NB4 (cell line): ENCODE measurements around the gene SPACA7.

Experiments
- DNase-seq: peaks from one replicate; pipeline ENCODE4 v3.0.0; 2010; ENCODE audit warnings: low read depth
- H3K4me3 ChIP-seq: one replicate; pipeline ENCODE4 v1.5.1; 2011; ENCODE audit warnings: mild to moderate bottlenecking, low read depth, low read length, moderate library complexity
- MYC ChIP-seq: IDR thresholded peaks from 2 replicates; pipeline ENCODE4 v1.6.1; 2011; ENCODE audit warnings: low read depth, low read length
- POLR2A ChIP-seq: IDR thresholded peaks from 2 replicates; pipeline ENCODE4 v1.6.1; 2011; ENCODE audit warnings: mild to moderate bottlenecking; ENCODE audit not compliant: insufficient read length; ENCODE audit errors: extremely low read depth
- TF ChIP-seq, protein P1 (sequence below): IDR thresholded peaks from 2 replicates; pipeline ENCODE4 v1.6.1; 2011; ENCODE audit warnings: low read depth, low read length
- TF ChIP-seq, protein P2 (sequence below): IDR thresholded peaks from one replicate; pipeline ENCODE4 v1.5.1; 2012; ENCODE audit warnings: low read depth, low read length

Gene SPACA7

DNA sequence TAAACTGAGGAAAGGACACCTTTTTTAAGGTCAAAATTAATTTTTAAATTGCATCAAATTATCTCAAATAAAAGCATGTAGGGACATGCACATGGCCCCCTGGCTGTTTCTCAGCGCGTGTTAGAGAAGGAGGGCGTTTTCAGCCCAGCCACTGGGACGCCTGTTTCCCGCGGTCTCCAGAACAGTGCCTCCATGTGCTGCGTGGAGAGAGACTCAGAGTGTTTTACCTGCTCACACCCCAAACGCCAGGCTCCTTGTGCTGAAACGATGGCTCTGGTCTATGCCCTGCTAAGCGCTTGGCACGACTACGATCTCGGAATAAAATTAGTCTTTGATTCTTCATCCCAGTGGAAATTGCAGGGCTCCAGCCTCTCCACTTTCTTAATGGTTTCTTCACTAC, 20.0 kb upstream of the SPACA7 start:
- TF ChIP-seq, protein P1, sequence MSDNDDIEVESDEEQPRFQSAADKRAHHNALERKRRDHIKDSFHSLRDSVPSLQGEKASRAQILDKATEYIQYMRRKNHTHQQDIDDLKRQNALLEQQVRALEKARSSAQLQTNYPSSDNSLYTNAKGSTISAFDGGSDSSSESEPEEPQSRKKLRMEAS, result no peak
- TF ChIP-seq, protein P2, sequence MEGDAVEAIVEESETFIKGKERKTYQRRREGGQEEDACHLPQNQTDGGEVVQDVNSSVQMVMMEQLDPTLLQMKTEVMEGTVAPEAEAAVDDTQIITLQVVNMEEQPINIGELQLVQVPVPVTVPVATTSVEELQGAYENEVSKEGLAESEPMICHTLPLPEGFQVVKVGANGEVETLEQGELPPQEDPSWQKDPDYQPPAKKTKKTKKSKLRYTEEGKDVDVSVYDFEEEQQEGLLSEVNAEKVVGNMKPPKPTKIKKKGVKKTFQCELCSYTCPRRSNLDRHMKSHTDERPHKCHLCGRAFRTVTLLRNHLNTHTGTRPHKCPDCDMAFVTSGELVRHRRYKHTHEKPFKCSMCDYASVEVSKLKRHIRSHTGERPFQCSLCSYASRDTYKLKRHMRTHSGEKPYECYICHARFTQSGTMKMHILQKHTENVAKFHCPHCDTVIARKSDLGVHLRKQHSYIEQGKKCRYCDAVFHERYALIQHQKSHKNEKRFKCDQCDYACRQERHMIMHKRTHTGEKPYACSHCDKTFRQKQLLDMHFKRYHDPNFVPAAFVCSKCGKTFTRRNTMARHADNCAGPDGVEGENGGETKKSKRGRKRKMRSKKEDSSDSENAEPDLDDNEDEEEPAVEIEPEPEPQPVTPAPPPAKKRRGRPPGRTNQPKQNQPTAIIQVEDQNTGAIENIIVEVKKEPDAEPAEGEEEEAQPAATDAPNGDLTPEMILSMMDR, result no peak
- TF ChIP-seq POLR2A (no peak), MYC (no peak)
- DNase-seq, result no peak
- H3K4me3 ChIP-seq, result no peak overlapping the region

DNA sequence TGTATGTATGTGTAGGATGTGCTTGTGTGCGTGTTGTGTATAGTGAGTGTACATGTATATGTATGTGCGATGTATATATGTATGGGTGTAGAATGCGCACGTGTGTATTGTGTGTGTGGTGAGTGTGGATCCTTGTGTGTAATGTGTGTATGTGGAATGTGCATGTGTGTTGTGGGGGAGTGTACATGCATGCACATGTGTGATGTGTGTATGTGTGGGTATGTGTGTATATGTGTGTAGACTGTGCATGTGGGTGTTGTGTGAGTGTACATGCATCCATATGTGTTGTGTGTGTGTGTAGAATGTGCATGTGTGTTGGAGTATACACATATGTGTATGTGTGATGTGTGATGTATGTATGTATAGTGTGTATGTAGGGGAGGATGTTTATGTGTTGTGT, 18.0 kb upstream of the SPACA7 start:
- H3K4me3 ChIP-seq, result no peak overlapping the region
- no peak for DNase-seq
- TF ChIP-seq POLR2A, result no peak
- no peak for TF ChIP-seq MYC
- TF ChIP-seq, protein P1, result no peak
- TF ChIP-seq, protein P2, result no peak

DNA sequence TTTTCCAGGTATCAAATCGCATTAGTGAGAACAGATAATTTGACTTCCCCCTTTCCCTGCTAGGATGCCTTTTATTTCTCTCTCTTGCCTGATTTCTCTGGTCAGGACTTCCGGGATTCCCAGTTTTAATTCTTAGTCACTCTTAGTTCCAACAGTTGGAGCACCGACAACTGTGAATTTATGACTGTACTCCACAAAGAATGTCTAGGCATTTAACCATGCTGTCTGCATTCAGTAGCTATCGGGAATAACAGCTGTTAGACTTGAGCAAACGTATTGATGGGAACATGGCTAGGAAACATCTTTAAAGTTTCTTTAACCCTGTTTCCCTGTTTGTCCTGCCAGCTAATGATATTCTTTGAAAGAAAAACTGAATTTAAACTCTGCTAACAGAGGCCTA, 14.1 kb upstream of the SPACA7 start:
- no peak for DNase-seq
- TF ChIP-seq POLR2A, result no peak
- TF ChIP-seq MYC, result no peak
- TF ChIP-seq, protein P1, result no peak
- TF ChIP-seq, protein P2, result no peak
- H3K4me3 ChIP-seq, result no peak overlapping the region

DNA sequence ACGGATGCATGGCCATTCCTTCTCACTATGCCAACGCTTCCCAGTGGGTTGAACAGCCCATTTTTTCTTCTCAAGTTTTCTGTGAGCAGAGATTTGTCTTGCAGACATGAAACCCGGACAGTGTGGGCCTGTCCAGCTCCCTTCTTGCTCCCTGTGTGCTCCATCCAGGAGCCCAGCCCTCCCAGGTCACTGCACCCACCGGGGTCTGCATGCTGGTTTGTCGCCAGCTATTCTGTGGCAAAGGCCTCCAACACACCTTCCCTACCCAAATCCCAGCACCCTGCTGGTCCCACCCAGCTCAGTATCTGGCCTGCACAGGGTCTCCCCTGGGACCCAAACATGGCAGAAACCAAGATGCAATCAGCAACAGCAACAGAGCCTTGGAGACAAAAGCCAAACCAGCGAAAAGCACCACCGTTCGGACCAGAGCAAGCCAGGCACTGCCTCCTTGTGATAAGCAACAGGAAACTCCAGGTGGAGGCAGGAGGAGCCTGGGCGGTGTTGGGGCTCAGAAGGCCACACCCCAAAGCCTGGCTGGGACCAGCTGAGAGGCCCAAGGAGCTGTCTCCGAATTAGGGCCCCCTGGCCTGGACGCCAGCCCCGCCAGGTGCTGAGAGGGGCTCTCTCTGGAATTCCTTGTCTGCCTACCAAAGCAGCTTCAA, 12.2 kb upstream of the SPACA7 start:
- no peak for DNase-seq
- TF ChIP-seq, protein P2, result no peak
- no peak for TF ChIP-seq MYC
- no peak overlapping the region for H3K4me3 ChIP-seq

DNA sequence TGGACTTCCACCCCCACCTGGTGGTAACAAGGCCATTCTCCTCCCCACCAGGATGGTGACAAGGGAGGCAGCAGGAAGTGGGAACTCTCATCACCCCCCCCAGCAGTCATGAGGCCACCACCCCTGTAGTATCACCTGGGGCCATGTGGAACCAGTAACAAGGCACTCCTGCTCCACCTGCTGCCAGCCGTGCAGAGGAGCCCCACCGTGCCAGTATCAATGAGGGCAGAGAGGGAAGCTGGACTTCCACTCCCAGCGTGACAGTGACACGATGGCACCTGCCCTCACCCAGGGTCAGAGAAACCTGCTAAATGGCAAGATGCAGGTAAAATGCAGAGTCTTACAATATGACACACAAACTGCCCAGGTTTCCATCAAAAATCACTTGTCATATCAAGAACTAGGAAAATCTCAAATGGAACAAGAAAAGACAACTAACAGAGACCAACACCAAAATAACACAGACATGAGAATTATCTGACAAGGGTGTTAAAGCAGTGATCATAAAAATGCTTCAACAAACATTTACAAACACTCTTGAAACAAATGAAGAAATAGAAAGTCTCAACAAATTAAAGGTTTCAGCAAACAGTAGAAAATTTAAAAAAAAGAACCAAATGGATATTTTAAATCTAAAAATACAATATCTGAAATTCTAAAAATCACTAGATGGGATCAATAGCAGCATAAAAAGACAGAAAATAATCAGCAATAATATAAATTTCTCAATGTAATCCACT, 9.1 kb upstream of the SPACA7 start:
- TF ChIP-seq, protein P1, result no peak
- TF ChIP-seq MYC, result no peak
- TF ChIP-seq, protein P2, result no peak
- TF ChIP-seq POLR2A, result no peak
- no peak overlapping the region for H3K4me3 ChIP-seq
- no peak for DNase-seq
